HTR-8/SVneo (cell line): ENCODE results near the gene STARD5.
A peak's percentile ranks its signal among the peaks of the same experiment; 100 is the strongest.
"Not testable (repeated sequence)": the region's sequence is repeated elsewhere in the genome, so short reads cannot be mapped to it uniquely, and the experiment has no call there.

Experiments used
- DNase-seq: peaks from one replicate; pipeline ENCODE4 v3.0.0; 2011; ENCODE audit warnings: low spot score, mixed read lengths; ENCODE audit not compliant: insufficient read length
- FAIRE-seq: peaks from 2 replicates; lab custom pipeline; 2011; peaks lifted over from hg19 to GRCh38; lab: Jason Lieb, UNC

STARD5 gene

GRCh38 chr15:81338170-81339007 lies 14.4 kb upstream of the STARD5 start:
- FAIRE-seq (no peak), DNase-seq (peak; percentile 66)

DNA sequence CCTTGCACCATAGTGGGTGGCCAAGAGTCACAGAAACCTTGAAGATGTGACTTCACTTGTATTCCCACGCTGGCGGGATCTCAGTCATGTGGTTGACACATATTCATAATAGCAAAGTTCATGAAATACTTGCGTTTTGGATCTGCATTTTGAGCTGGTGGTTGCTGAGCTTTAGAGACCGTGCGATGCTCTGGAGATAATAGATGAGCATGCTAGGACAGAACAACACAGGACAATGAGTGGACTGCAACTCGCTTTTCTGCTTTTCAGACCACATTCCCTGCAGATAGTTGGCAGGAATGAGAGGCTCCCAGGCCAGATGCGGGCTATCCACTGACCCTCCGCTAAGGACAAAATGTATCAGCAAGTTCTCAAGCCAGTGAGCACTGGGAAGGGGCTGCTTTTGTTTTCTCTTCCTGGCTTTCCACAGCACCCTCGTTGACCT lies 13.8 kb upstream of the STARD5 start:
- no peak for FAIRE-seq
- DNase-seq = no peak

- no peak for FAIRE-seq
- DNase-seq = no peak
These were observed 13.3 kb upstream of the STARD5 start for GRCh38 chr15:81337241-81337640.

DNA sequence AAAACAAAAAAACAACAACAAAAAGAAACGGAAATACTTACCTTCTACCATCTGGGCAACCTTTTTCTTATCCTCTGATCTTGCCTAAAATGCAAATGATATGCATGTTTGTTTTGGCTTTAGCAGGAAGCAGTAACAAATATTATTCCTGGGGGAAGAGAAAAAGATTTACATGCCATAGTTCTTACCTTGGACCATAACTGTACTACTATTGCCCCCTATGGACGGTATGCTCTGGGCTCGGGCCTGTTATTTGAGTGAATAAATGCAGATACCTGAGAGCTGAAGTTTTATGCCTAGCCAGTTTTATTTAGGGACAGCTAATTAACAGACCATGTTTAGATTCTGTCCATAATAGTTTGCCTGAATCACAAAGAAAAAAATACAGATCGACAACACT lies 12.6 kb upstream of the STARD5 start:
- no peak for FAIRE-seq
- no peak for DNase-seq

- FAIRE-seq = no peak
- no peak for DNase-seq
These were observed 11.7 kb upstream of the STARD5 start for GRCh38 chr15:81335631-81336030.

GRCh38 chr15:81334768-81335435 lies 11.0 kb upstream of the STARD5 start:
- DNase-seq = no peak
- no peak for FAIRE-seq

DNA sequence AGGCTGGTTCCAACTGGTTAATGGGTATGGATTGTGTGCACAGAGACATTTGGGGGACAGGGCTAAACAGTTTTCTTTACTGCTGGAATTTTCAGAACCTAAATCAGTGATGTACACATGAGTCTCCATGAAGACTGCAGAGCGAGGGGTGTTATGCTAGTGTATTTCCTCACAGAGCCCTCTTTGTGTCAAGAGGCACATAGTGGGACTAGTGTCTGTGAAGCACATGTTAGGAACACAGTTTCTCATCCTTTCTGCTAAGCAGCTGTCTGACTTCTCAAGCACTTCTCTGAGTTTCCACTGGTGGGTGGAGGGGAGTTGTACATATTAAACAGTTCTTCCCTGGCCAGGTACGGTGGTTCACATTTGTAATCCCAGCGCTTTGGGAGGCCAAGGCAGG lies 9.4 kb upstream of the STARD5 start:
- FAIRE-seq = no peak
- no peak for DNase-seq

- FAIRE-seq (no peak), DNase-seq (no peak)
These were observed 8.4 kb upstream of the STARD5 start for GRCh38 chr15:81332326-81332725.

DNA sequence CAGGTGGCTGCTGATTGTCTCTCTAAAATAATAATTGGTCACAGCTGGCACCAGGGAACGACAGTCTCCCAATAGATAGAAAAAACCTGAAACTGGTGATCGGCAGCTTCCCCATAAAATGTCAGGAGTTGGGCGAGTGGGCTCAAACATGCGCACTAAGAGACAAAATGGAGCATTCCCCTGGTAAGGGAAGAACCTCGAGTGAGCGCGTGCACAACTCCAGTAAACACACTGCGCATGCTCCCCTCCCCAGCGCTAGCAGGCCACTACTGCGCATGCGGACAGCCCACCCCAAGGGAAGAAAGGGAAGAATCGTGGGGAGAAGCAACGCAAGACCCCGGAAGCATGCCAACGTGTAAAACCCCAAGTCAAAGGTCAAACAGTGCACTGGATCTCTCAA lies 7.7 kb upstream of the STARD5 start:
- FAIRE-seq = no peak
- DNase-seq = no peak

- not testable (repeated sequence) for FAIRE-seq, DNase-seq
These were observed 7.2 kb upstream of the STARD5 start for GRCh38 chr15:81331141-81331540.

DNA sequence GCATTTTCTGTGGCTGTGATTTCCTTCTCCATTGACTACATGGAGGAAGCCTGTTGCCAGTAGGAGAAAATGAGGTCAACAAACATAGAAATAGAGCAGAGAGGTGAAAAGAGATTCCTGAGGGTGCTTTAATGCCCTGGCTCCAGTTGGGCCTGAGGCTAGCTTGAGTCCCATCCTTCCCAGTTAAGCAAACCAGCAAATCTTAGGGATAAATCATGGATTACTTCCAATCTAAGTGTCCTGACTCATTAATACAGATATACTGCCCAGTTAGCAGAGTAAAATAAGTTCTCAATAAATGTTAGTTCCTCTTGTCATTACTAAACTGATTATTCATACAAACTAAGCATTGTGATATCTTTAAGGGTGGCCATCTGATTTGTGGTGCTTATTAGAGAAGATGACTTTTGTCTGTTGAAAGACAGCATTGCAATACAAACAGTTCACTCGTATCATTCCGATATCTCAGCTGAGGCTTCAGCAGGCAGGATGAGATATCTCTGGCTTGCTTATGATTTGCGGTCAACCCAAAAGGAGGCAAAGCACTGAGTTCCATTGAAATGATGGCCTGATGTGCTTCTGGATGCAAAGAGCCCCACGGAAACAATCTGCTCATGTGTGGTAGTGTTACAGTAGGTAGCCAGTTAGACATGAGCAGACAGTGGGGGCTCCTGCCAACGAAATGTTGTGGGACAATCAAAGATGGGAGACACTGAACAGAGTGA lies 6.6 kb upstream of the STARD5 start:
- FAIRE-seq (no peak), DNase-seq (no peak)

- FAIRE-seq = no peak
- no peak for DNase-seq
These were observed 5.5 kb upstream of the STARD5 start for GRCh38 chr15:81329446-81329845.

- DNase-seq (peak; percentile 45), FAIRE-seq (no peak)
These were observed 3.6 kb upstream of the STARD5 start for GRCh38 chr15:81327516-81327915.

DNA sequence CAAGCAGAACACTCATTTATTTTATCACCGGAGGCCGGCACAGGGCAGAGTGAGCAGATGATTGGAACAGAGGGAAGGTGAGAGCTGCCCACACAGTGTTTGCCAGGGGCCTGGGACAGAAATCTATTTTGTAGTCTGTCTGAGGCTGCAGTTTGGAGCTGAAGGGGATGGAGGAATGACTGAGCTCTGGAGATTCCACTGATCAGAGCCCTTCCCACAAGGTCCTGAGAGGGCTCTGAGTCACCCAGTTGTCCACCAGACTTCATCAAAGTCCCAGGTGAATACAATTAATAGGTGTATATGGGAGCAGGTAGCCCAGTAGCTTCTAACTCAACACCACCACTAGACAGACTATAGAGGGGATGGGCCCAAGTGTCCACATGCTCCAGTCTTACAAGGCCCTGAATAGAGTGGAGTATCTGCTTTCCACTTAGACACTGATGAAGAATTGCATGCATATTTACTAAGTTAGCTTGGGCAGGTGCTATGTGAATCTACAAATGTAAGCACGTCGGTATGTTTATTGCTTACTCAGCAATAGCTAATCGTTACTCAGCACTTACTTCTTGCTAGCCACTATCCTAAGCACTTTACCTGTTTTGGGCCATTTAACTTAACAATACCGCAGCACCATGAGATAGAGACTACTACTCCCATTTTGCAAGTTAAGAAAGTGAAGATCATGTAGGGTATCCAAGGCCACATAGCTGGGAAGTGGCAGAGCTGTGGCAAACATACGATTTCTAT lies 2.7 kb upstream of the STARD5 start:
- DNase-seq = no peak
- no peak for FAIRE-seq

GRCh38 chr15:81323559-81323943 lies 390 bp downstream of the STARD5 start:
- no peak for DNase-seq

GRCh38 chr15:81322676-81323253 lies 1.2 kb downstream of the STARD5 start:
- FAIRE-seq = no peak
- DNase-seq = no peak

More at GRCh38 chr15:81323559-81323943, 390 bp downstream of the STARD5 start:
- FAIRE-seq = no peak

- DNase-seq (no peak), FAIRE-seq (no peak)
These were observed 2.3 kb downstream of the STARD5 start for GRCh38 chr15:81321667-81322066.

DNA sequence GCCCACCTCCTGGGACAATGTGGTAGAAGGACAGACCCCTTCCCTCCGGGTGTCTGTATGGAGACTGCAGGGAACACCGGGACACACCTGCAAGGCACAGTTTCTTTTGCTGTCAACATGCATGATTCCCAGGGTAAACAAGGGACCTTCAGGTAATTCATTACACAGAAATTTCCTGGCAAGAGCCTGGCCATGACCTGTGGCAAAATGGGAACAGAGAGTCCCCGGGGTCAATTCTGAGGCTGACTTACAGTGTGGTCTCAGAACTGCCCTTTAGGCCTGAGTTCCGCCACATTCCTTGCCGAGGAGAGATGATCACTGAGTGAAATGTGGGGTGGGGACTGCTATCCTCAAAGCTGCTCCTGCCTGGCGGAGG lies 6.3 kb downstream of the STARD5 start:
- FAIRE-seq (no peak), DNase-seq (no peak)

DNA sequence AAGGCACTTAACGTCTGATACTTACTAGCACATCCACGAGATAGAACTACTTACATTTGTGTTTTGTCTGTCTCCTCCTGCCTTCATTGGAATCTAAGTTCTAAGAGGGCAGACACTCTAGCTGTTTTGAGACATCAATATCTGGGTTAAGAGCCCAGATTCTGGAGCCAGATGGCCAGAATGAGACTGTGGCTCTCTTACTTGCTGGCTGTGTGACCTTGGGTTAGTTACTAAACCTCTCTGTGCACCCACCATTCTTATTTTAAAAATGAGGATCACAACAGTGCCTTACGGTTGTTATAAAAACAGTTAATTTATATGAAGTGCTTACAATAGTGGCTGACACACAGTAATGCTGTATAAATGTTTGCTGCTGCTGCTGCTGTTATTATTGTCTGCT lies 7.7 kb downstream of the STARD5 start:
- DNase-seq (no peak), FAIRE-seq (no peak)
